CD4-positive, alpha-beta T cell treated with Interleukin-15 for 4 hours (primary cell): ENCODE data around the gene SFMBT1.
A peak's percentile ranks its signal among the peaks of the same experiment; 100 is the strongest.
"Not testable (repeated sequence)": the region's sequence is repeated elsewhere in the genome, so short reads cannot be mapped to it uniquely, and the experiment has no call there.

Source experiments
- DNase-seq: peaks from one replicate; pipeline ENCODE4 v3.0.0-alpha.2; 2020; ENCODE audit warnings: low spot score

The SFMBT1 gene

GRCh38 chr3:53072653-53073552 is 27.0 kb upstream of the SFMBT1 start:
- DNase-seq: peak; percentile 88

GRCh38 chr3:53071882-53072431 is 26.1 kb upstream of the SFMBT1 start:
- no peak for DNase-seq

DNA sequence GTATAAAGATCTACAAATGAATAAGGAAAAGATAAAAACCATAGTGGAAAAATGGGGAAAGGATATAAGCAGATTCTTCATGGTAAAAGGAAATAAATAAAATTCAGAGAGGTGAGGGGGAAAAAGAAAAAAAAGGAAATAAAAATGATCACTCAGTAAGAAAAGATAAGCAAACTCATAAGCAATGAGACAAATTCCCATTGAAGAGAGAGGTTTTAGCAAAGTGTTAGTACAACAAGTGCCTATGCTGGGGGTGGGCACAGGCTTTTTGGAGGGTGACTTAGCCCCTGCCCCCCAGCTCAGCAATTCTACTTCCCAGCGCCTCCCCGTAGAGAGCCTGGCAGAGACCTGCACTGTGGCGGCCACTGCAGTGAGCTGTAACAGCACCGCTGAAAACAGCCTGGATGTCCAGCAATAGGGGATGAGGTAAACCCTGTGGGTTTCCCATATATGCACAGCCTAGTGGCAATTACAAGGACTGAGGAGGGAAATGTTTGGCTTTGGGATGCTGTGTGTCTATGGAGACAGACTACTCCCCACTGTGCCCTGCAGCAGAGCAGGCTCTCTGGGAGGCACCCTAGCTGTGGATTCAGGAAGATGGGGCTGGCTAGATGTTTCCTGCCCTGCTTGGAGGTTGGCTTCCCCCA is 23.7 kb upstream of the SFMBT1 start:
- no peak for DNase-seq

- no peak for DNase-seq
Observed at GRCh38 chr3:53068176-53068575, 22.3 kb upstream of the SFMBT1 start.

DNA sequence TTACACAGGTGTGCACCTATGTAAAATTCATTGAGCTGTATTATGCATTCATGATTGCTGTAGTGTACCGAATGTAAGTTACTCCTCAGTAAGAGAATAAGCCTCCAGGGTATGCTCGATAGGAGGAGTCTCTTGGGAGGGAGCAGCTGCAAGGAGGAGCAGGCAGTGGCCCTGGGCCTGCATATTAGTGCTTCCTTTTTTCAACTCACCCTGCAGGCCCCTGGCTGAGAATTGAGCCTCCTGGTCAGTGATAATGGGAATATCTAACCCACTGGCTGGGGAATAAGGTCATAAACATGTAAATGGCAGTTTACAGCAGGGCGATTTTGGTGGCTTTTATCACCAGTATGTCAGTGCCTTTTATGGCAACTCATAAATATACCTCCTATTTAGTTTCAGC is 21.7 kb upstream of the SFMBT1 start:
- DNase-seq: no peak

DNA sequence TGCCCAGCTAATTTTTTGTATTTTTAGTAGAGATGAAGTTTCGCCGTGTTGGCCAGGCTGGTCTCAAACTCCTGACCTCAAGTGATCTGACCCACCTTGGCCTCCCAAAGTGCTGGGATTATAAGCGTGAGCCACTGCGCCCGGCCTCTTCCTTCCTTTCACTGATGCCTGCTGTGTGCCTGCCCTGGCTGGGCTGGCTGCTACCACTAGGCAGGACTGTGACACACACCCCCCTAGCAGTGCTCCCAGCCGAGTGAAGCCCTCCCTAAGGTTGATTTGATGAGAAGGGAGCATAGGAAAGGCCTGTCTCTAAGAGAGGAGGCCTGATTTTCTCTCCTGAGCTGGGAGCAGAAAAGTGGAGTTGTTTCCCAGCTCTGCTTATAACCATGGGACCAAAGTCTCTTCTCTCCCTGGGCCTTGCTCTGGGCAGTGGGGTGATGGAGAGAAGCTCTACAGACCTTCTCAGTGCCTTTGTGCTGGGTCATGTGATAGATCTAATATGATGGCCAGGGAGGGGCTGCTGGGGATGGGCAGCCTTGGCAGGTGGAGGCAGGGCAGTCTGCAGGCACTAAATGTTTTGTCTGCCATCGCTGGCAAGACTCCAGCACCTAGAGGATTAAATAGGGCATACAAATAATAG is 20.1 kb upstream of the SFMBT1 start:
- no peak for DNase-seq

GRCh38 chr3:53062905-53063304 is 17.0 kb upstream of the SFMBT1 start:
- DNase-seq: no peak

- DNase-seq: no peak
Observed at GRCh38 chr3:53056442-53056841, 10.6 kb upstream of the SFMBT1 start.

GRCh38 chr3:53054233-53054632 is 8.4 kb upstream of the SFMBT1 start:
- not testable (repeated sequence) for DNase-seq

GRCh38 chr3:53051929-53052328 is 6.1 kb upstream of the SFMBT1 start:
- no peak for DNase-seq

DNA sequence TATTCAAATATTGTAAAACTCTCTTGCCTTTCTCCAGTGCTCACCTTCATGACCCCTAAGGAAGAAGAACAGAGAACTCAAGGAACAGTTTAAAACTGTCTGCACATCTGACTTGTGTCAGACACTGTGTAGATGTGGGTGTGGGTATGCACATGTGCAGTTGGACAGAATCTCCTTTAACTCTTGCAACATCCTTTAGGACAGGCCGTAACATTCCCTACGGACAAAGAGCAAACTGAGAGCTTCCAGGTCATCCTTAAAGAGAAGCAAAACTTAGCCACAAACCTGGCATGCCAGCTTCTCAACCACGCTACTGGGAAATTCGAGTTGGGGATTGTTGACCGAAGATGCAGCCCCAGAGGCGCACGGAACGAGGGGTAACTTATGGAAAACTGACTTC is 4.1 kb upstream of the SFMBT1 start:
- no peak for DNase-seq

- peak; percentile 69 for DNase-seq
Observed at GRCh38 chr3:53046171-53047170, 598 bp upstream of the SFMBT1 start.

- DNase-seq: peak; percentile 68
Observed at GRCh38 chr3:53044711-53045517, 959 bp downstream of the SFMBT1 start.

- DNase-seq: no peak
Observed at GRCh38 chr3:53044371-53044710, 1.5 kb downstream of the SFMBT1 start.

DNA sequence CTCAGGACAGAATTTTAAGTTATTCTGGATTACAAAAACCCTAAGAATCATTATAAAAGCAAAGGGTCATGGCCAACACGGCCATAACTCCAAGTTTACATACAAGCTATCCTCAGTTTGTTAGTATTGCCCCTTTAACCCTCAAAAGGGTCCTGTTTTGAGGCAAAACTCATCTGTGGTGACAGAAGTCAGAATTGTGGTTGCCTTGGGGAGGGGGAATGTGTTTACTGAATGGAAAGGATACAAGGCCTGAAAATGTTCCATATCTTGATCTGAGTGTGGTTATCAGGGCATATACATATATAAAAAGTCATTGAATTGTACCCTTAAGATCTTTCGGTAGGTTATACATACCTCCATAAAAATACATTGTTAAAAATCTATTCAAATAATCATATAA is 2.1 kb downstream of the SFMBT1 start:
- no peak for DNase-seq

GRCh38 chr3:53042651-53043050 is 3.2 kb downstream of the SFMBT1 start:
- no peak for DNase-seq

DNA sequence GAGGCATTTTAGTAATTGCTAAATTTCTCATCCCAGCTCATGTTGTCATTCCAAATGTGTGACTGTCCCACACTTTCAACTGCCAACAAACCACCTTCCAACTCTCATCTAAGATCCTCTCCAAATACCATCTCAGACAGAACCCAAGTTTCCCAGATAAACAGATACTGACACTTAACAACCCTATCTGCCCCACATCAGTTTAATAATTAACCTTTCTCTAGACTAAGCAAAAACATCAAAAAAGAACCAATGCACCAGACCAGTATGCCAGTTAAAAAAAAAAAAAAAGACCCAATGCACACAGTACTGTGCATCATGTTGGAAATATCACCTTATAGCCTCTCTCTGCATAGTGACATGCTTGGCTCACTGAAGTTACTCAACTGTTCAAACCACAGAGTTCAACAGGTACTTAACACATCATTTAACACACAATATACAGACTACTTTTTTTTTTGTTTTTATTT is 5.5 kb downstream of the SFMBT1 start:
- no peak for DNase-seq

DNA sequence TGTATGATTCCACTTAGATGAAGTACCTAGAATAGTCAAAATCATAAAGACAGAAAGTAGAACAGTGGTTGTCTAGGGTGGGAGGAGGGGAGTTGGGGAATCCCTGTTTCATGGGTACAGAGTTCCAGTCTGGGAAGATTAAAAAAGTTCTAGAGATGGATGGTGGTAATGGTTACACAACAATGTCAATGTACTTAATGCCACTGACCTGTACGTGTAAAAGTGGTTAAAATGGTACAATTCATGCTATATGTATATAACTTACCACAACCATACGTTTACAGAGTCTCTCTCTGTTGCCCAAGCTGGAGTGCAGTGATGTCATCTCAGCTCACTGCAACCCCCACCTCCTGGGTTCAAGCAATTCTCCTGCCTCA is 6.5 kb downstream of the SFMBT1 start:
- DNase-seq: no peak

GRCh38 chr3:53038679-53039375 is 7.0 kb downstream of the SFMBT1 start:
- DNase-seq: no peak
